Stimulated activated CD4-positive, alpha-beta T cell treated with anti-CD3 and anti-CD28 coated beads, Interleukin-4, amount 100 ng/mL, for 24 hours (primary cell): Measurements from ENCODE around the gene NFATC2.

Source experiments
- DNase-seq: peaks from one replicate; pipeline ENCODE4 v3.0.0-alpha.2; 2020

NFATC2 gene

GRCh38 chr20:51536116-51537069 lies 6.1 kb downstream of the NFATC2 start:
- DNase-seq, result no peak

GRCh38 chr20:51535674-51536073 lies 6.8 kb downstream of the NFATC2 start:
- no peak for DNase-seq

GRCh38 chr20:51535075-51535386 lies 7.5 kb downstream of the NFATC2 start:
- peak; percentile 32 for DNase-seq

GRCh38 chr20:51533291-51534172 lies 9.0 kb downstream of the NFATC2 start:
- DNase-seq, result no peak

GRCh38 chr20:51532577-51533191 lies 9.8 kb downstream of the NFATC2 start:
- DNase-seq, result no peak

GRCh38 chr20:51531712-51532456 lies 10.6 kb downstream of the NFATC2 start:
- no peak for DNase-seq

- peak; percentile 88 for DNase-seq
Measured at GRCh38 chr20:51531141-51531710, 11.3 kb downstream of the NFATC2 start.

- peak; percentile 87 for DNase-seq
Measured at GRCh38 chr20:51529758-51530157, 12.8 kb downstream of the NFATC2 start.

GRCh38 chr20:51529081-51529681 lies 13.3 kb downstream of the NFATC2 start:
- peak; percentile 74 for DNase-seq

GRCh38 chr20:51528263-51529027 lies 14.1 kb downstream of the NFATC2 start:
- DNase-seq, result peak; percentile 81

- DNase-seq, result no peak
Measured at GRCh38 chr20:51526754-51527153, 15.8 kb downstream of the NFATC2 start.

GRCh38 chr20:51526106-51526470 lies 16.4 kb downstream of the NFATC2 start:
- no peak for DNase-seq

- peak; percentile 65 for DNase-seq
Measured at GRCh38 chr20:51525241-51526105, 17.0 kb downstream of the NFATC2 start.

GRCh38 chr20:51523276-51524013 lies 19.1 kb downstream of the NFATC2 start:
- no peak for DNase-seq

- no peak for DNase-seq
Measured at GRCh38 chr20:51522207-51522606, 20.3 kb downstream of the NFATC2 start.

GRCh38 chr20:51517839-51518238 lies 24.7 kb downstream of the NFATC2 start:
- no peak for DNase-seq

- DNase-seq, result no peak
Measured at GRCh38 chr20:51516855-51517254, 25.7 kb downstream of the NFATC2 start.

GRCh38 chr20:51514836-51515235 lies 27.7 kb downstream of the NFATC2 start:
- DNase-seq, result no peak

- no peak for DNase-seq
Measured at GRCh38 chr20:51514249-51514648, 28.3 kb downstream of the NFATC2 start.
